Mucosa of descending colon (tissue), 3 donors: ENCODE data around the gene DDX49. TPM values are rescaled to one million over a fixed set of nuclear protein-coding genes. Genes with fewer than 3 reads are reported as not detected.

Source experiments
- ATAC-seq: fragments of 200-7000 bp; cut with Tn5 transposase; one replicate; pipeline ENCODE4 v1.9.1; 2020; ENCODE audit warnings: mild to moderate bottlenecking, moderate library complexity
- DNase-seq, 3 donors: peaks; one replicate each; pipeline ENCODE4 v3.0.0-alpha.2; 2020
- H3K36me3 ChIP-seq: fragments of 200-600 bp; one replicate; pipeline ENCODE4 v1.8.0; 2021; ENCODE audit warnings: low read depth, mild to moderate bottlenecking
- H3K4me1 ChIP-seq: fragments of 200-600 bp; one replicate; pipeline ENCODE4 v1.8.0; 2021; ENCODE audit warnings: low read depth, mild to moderate bottlenecking
- H3K4me3 ChIP-seq: fragments of 200-600 bp; one replicate; pipeline ENCODE4 v1.8.0; 2021; ENCODE audit warnings: mild to moderate bottlenecking
- H3K9me3 ChIP-seq: fragments of 200-600 bp; one replicate; pipeline ENCODE4 v1.8.0; 2021; ENCODE audit warnings: mild to moderate bottlenecking
- CTCF ChIP-seq: fragments of 200-600 bp; IDR thresholded peaks from one replicate; pipeline ENCODE4 v1.8.0; 2022; ENCODE audit warnings: antibody characterized with exemption, mild to moderate bottlenecking
- intact Hi-C, 2 donors: fragments of 100-400 bp; cut with DNase I in 1 of 2; cut with micrococcal nuclease in 1 of 2; formaldehyde crosslinking; loops; one replicate each; pipeline versions ENCODE4 v1.11.0 to v1.11.1; 2022; cut with DNase I, micrococcal nuclease
- total RNA-seq, 3 donors: library from RNA; stranded (reverse); fragmentation: NEBNext Ultra II Directional in 2 of 3; extraction: Animal tissue kit (Norgen Biotek cat#: 25700) in 2 of 3; gene quantifications; one replicate each; pipeline versions ENCODE4 v1.2.1 to v1.2.4, GENCODE V29; 2021 to 2023
- donor health status: DM: no; HTN: no; CAD: no; lungs with moderate emphysema.
- donor health status: DM: no; HTN: no; CAD: no.
- donor health status: DM: no; HTN: yes; CAD: no.

DDX49 gene
- total RNA-seq, 3 donors from 2014 or later: 37.4 to 47.3 (median 40.4) TPM

- no peak for DNase-seq
- Histone ChIP-seq H3K36me3 (no peaks in the 10 kb centered on the region), H3K4me1 (no peaks in the 10 kb centered on the region), H3K9me3 (no peaks in the 10 kb centered on the region), H3K4me3 (no peak overlapping the region)
- intact Hi-C loops: no loop called here
- ATAC-seq: no peak
- no peak for TF ChIP-seq CTCF
These were observed 56.4 kb downstream of the DDX49 start for GRCh38 chr19:18975869-18976268.

Other genes with a start within 250 kb of the DDX49 start
- gene CRTC1, start 236.0 kb upstream of the DDX49 start, total RNA-seq: 10 to 100 TPM; 11.5 to 15.1 (median 12.5) TPM
- under 1 TPM in 2 of 3 donors, not detected in 1; 0.12 to 0.95 TPM for gene COMP, start 128.4 kb upstream of the DDX49 start, total RNA-seq
- 10 to 100 TPM; 79.2 to 87.2 (median 83.4) TPM for gene UPF1, start 87.8 kb upstream of the DDX49 start, total RNA-seq
- gene CERS1, start 23.6 kb upstream of the DDX49 start, total RNA-seq: 1 to 10 TPM in 1 of 3 donors, under 1 TPM in 2; 0.17 to 1.3 (median 0.39) TPM
- 100 to 1,000 TPM; 119 to 227 (median 176) TPM for gene COPE, start 328 bp upstream of the DDX49 start, total RNA-seq
- gene HOMER3, start 21.5 kb downstream of the DDX49 start, total RNA-seq: 10 to 100 TPM in 1 of 3 donors, 1 to 10 TPM in 2; 2.2 to 18.0 (median 6.5) TPM
- gene SUGP2, start 113.8 kb downstream of the DDX49 start, total RNA-seq: 10 to 100 TPM; 65.4 to 93.4 (median 69.8) TPM
- 10 to 100 TPM; 18.4 to 20.0 (median 19.3) TPM for gene ARMC6, start 113.9 kb downstream of the DDX49 start, total RNA-seq
- gene SLC25A42, start 144.3 kb downstream of the DDX49 start, total RNA-seq: 10 to 100 TPM in 1 of 3 donors, 1 to 10 TPM in 2; 9.4 to 11.7 (median 9.8) TPM
- 10 to 100 TPM; 14.7 to 23.4 (median 17.6) TPM for gene TMEM161A, start 218.8 kb downstream of the DDX49 start, total RNA-seq